GM12801 (cell line): ENCODE results near the gene UPF2.

Experiments used
- CTCF ChIP-seq: IDR thresholded peaks from one replicate; pipeline ENCODE4 v1.5.1; 2011; ENCODE audit warnings: control low read depth; ENCODE audit not compliant: insufficient read length; ENCODE audit errors: extremely low read depth

The UPF2 gene

GRCh38 chr10:11898372-11899066 lies 144.1 kb downstream of the UPF2 start:
- no peak for TF ChIP-seq CTCF

- TF ChIP-seq CTCF = no peak
Measured at GRCh38 chr10:11898033-11898371, 144.6 kb downstream of the UPF2 start.

- no peak for TF ChIP-seq CTCF
Measured at GRCh38 chr10:11896549-11897200, 145.9 kb downstream of the UPF2 start.

GRCh38 chr10:11895598-11895997 lies 147.0 kb downstream of the UPF2 start:
- no peak for TF ChIP-seq CTCF

- no peak for TF ChIP-seq CTCF
Measured at GRCh38 chr10:11895108-11895466, 147.5 kb downstream of the UPF2 start.

GRCh38 chr10:11894381-11895107 lies 148.1 kb downstream of the UPF2 start:
- no peak for TF ChIP-seq CTCF

- TF ChIP-seq CTCF = no peak
Measured at GRCh38 chr10:11893749-11894278, 148.8 kb downstream of the UPF2 start.
